ENCODE data around the gene ABCC6.
"Not testable (repeated sequence)": the region's sequence is repeated elsewhere in the genome, so short reads cannot be mapped to it uniquely, and the experiment has no call there.

The ABCC6 gene

DNA sequence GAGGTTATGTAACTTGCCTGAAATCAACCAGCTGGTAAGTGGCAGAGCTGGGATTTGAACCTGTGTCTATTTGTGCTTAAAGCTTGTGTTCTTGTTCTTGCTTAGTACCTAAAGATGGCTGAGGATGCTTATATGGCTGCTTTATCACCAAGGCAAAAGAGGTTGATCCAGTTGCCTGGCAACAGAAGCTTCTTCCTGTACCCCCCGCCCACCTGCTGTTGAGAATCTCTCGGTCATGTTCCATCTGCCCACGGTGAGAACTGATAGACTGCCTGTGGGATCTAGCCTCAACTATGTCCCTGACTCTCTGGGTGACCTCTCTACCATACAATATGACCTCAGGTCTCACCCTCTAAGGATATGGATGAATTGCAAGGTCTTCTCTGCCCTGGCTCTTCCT, 60.7 kb downstream of the ABCC6 start:
- no peak overlapping the region for H3K27ac Mint-ChIP-seq (ENCODE audit: low read depth)
- DNase-seq (ENCODE audit: low spot score in 2 of 2) (no peak), ATAC-seq (replicated peaks; ENCODE audit: extremely low read depth, poor library complexity, severe bottlenecking) (no peak)
- no peak overlapping the region for H3K4me3 Mint-ChIP-seq
- peaks cover 6% of the 10 kb centered on the region for H3K9me3 Mint-ChIP-seq
- H3K4me1 Mint-ChIP-seq: no peaks in the 10 kb centered on the region
- no peaks in the 10 kb centered on the region for H3K36me3 Mint-ChIP-seq (ENCODE audit: insufficient read depth)
- H3K27me3 Mint-ChIP-seq: peaks cover 35% of the 10 kb centered on the region

DNA sequence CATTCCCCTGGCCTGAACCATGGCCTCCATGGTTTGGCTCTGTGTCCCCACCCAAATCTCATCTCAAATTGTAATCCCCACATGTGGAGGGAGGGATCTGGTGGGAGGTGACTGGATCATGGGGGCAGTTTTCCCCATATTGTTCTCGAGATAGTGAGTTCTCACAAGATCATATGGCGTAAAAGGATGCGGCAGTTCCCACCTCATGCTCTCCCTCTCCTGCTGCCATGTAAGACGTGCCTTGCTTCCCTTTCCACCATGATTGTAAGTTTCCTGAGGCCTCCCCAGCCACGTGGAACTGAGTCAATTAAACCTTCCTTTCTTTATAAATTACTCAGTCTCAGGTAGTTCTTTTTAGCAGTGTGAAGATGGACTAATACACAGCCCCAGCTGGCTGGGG, 61.5 kb downstream of the ABCC6 start:
- H3K4me3 Mint-ChIP-seq, H3K4me1 Mint-ChIP-seq: not testable (repeated sequence)

GRCh38 chr16:16161319-16161718, 62.0 kb downstream of the ABCC6 start:
- DNase-seq (ENCODE audit: low spot score in 2 of 2) (no peak), ATAC-seq (replicated peaks; ENCODE audit: extremely low read depth, poor library complexity, severe bottlenecking) (no peak)
- Mint-ChIP-seq H3K27ac (ENCODE audit: low read depth) (no peak overlapping the region), H3K36me3 (ENCODE audit: insufficient read depth) (no peaks in the 10 kb centered on the region), H3K4me3 (no peak overlapping the region), H3K9me3 (peaks cover 6% of the 10 kb centered on the region), H3K27me3 (peaks cover 35% of the 10 kb centered on the region), H3K4me1 (no peaks in the 10 kb centered on the region)

More for the DNA sequence above, 61.5 kb downstream of the ABCC6 start:
- H3K36me3 Mint-ChIP-seq (ENCODE audit: insufficient read depth); H3K27ac Mint-ChIP-seq (ENCODE audit: low read depth); DNase-seq (ENCODE audit: low spot score in 2 of 2); ATAC-seq (replicated peaks; ENCODE audit: extremely low read depth, poor library complexity, severe bottlenecking); H3K9me3 Mint-ChIP-seq: not testable (repeated sequence)
- peaks cover 35% of the 10 kb centered on the region for H3K27me3 Mint-ChIP-seq

DNA sequence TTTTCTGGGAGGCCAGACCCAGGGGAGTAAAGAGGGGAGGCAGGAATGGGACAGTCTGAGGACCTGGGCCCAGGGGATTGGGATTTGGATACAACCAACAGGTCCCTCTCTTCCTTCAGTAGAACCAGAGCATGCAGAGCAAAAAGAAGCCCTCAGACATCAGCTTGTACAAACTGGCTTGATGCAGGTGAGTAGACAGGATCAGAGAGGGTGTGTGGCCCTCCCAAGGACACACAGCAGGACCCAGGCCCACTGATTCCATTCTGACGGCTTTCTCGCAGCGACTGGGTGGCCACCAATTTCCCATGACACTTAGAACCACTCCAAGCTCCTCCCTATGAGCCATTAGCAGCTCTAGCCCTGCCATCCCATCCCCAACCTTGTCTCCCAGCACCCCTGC, 63.6 kb downstream of the ABCC6 start:
- Mint-ChIP-seq H3K27me3 (peaks cover 32% of the 10 kb centered on the region), H3K36me3 (ENCODE audit: insufficient read depth) (peaks cover 3% of the 10 kb centered on the region), H3K4me3 (no peak overlapping the region), H3K4me1 (no peaks in the 10 kb centered on the region), H3K9me3 (peaks cover 6% of the 10 kb centered on the region), H3K27ac (ENCODE audit: low read depth) (no peak overlapping the region)
- DNase-seq (ENCODE audit: low spot score in 2 of 2): no peak
- no peak for ATAC-seq (replicated peaks; ENCODE audit: extremely low read depth, poor library complexity, severe bottlenecking)

GRCh38 chr16:16158741-16159374, 64.4 kb downstream of the ABCC6 start:
- Mint-ChIP-seq H3K27me3 (peaks cover 24% of the 10 kb centered on the region), H3K27ac (ENCODE audit: low read depth) (no peak overlapping the region), H3K4me3 (no peak overlapping the region), H3K36me3 (ENCODE audit: insufficient read depth) (peaks cover 3% of the 10 kb centered on the region), H3K4me1 (no peaks in the 10 kb centered on the region), H3K9me3 (peaks cover 6% of the 10 kb centered on the region)
- ATAC-seq (replicated peaks; ENCODE audit: extremely low read depth, poor library complexity, severe bottlenecking) (no peak), DNase-seq (ENCODE audit: low spot score in 2 of 2) (no peak)

- peaks cover 6% of the 10 kb centered on the region for H3K9me3 Mint-ChIP-seq
- ATAC-seq (replicated peaks; ENCODE audit: extremely low read depth, poor library complexity, severe bottlenecking): no peak
- no peak for DNase-seq (ENCODE audit: low spot score in 2 of 2)
- H3K27me3 Mint-ChIP-seq: peaks cover 22% of the 10 kb centered on the region
- H3K4me1 Mint-ChIP-seq: no peaks in the 10 kb centered on the region
- no peak overlapping the region for H3K4me3 Mint-ChIP-seq
- no peak overlapping the region for H3K27ac Mint-ChIP-seq (ENCODE audit: low read depth)
- peaks cover 3% of the 10 kb centered on the region for H3K36me3 Mint-ChIP-seq (ENCODE audit: insufficient read depth)
These were observed 65.1 kb downstream of the ABCC6 start for GRCh38 chr16:16158082-16158658.

- Mint-ChIP-seq H3K4me1 (no peaks in the 10 kb centered on the region), H3K9me3 (peaks cover 6% of the 10 kb centered on the region), H3K36me3 (ENCODE audit: insufficient read depth) (peaks cover 3% of the 10 kb centered on the region), H3K27me3 (peaks cover 12% of the 10 kb centered on the region), H3K27ac (ENCODE audit: low read depth) (no peak overlapping the region), H3K4me3 (no peak overlapping the region)
- DNase-seq (ENCODE audit: low spot score in 2 of 2) (no peak), ATAC-seq (replicated peaks; ENCODE audit: extremely low read depth, poor library complexity, severe bottlenecking) (no peak)
These were observed 66.1 kb downstream of the ABCC6 start for GRCh38 chr16:16157166-16157565.

GRCh38 chr16:16155234-16155633, 68.1 kb downstream of the ABCC6 start:
- Mint-ChIP-seq H3K27me3 (no peaks in the 10 kb centered on the region), H3K36me3 (ENCODE audit: insufficient read depth) (peaks cover 3% of the 10 kb centered on the region), H3K4me1 (no peaks in the 10 kb centered on the region), H3K9me3 (peaks cover 6% of the 10 kb centered on the region), H3K4me3 (no peak overlapping the region), H3K27ac (ENCODE audit: low read depth) (peak overlapping the region; percentile 42)
- ATAC-seq (replicated peaks; ENCODE audit: extremely low read depth, poor library complexity, severe bottlenecking) (no peak), DNase-seq (ENCODE audit: low spot score in 2 of 2) (no peak)

- peaks cover 6% of the 10 kb centered on the region for H3K9me3 Mint-ChIP-seq
- H3K27me3 Mint-ChIP-seq: no peaks in the 10 kb centered on the region
- H3K4me3 Mint-ChIP-seq: no peak overlapping the region
- H3K36me3 Mint-ChIP-seq (ENCODE audit: insufficient read depth): peaks cover 3% of the 10 kb centered on the region
- ATAC-seq (replicated peaks; ENCODE audit: extremely low read depth, poor library complexity, severe bottlenecking) (no peak), DNase-seq (ENCODE audit: low spot score in 2 of 2) (no peak)
- H3K4me1 Mint-ChIP-seq: no peaks in the 10 kb centered on the region
- H3K27ac Mint-ChIP-seq (ENCODE audit: low read depth): peak overlapping the region; percentile 42
These were observed 68.9 kb downstream of the ABCC6 start for GRCh38 chr16:16154281-16154951.

DNA sequence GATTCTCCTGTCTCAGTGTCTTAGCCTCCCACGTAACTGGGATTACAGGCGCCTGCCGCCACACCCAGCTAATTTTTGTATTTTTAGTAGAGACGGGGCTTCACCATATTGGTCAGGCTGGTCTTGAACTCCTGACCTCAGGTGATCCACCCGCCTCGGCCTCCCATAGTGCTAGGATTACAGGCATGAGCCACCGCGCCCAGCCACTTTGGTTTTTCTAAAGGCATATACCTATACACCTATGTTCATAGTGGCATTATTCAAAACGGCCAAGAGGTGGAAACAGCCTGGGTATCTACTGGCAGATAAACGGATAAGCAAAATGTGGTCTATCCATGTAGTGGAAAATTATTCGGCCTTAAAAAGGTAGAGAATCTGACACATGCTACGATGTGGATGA, 70.3 kb downstream of the ABCC6 start:
- H3K36me3 Mint-ChIP-seq (ENCODE audit: insufficient read depth); DNase-seq (ENCODE audit: low spot score in 2 of 2); H3K4me3 Mint-ChIP-seq; H3K27me3 Mint-ChIP-seq; H3K9me3 Mint-ChIP-seq; ATAC-seq (replicated peaks; ENCODE audit: extremely low read depth, poor library complexity, severe bottlenecking); H3K4me1 Mint-ChIP-seq; H3K27ac Mint-ChIP-seq (ENCODE audit: low read depth): not testable (repeated sequence)

- Mint-ChIP-seq H3K27ac (ENCODE audit: low read depth) (no peak overlapping the region), H3K4me1 (no peaks in the 10 kb centered on the region), H3K27me3 (no peaks in the 10 kb centered on the region), H3K9me3 (no peaks in the 10 kb centered on the region), H3K4me3 (no peak overlapping the region), H3K36me3 (ENCODE audit: insufficient read depth) (peaks cover 5% of the 10 kb centered on the region)
- ATAC-seq (replicated peaks; ENCODE audit: extremely low read depth, poor library complexity, severe bottlenecking) (no peak), DNase-seq (ENCODE audit: low spot score in 2 of 2) (no peak)
These were observed 72.0 kb downstream of the ABCC6 start for GRCh38 chr16:16151315-16151714.

- no peaks in the 10 kb centered on the region for H3K4me1 Mint-ChIP-seq
- DNase-seq (ENCODE audit: low spot score in 2 of 2): no peak
- no peaks in the 10 kb centered on the region for H3K27me3 Mint-ChIP-seq
- no peak overlapping the region for H3K27ac Mint-ChIP-seq (ENCODE audit: low read depth)
- H3K9me3 Mint-ChIP-seq: no peaks in the 10 kb centered on the region
- no peak for ATAC-seq (replicated peaks; ENCODE audit: extremely low read depth, poor library complexity, severe bottlenecking)
- peaks cover 5% of the 10 kb centered on the region for H3K36me3 Mint-ChIP-seq (ENCODE audit: insufficient read depth)
- H3K4me3 Mint-ChIP-seq: no peak overlapping the region
These were observed 72.5 kb downstream of the ABCC6 start for GRCh38 chr16:16150878-16151152.

DNA sequence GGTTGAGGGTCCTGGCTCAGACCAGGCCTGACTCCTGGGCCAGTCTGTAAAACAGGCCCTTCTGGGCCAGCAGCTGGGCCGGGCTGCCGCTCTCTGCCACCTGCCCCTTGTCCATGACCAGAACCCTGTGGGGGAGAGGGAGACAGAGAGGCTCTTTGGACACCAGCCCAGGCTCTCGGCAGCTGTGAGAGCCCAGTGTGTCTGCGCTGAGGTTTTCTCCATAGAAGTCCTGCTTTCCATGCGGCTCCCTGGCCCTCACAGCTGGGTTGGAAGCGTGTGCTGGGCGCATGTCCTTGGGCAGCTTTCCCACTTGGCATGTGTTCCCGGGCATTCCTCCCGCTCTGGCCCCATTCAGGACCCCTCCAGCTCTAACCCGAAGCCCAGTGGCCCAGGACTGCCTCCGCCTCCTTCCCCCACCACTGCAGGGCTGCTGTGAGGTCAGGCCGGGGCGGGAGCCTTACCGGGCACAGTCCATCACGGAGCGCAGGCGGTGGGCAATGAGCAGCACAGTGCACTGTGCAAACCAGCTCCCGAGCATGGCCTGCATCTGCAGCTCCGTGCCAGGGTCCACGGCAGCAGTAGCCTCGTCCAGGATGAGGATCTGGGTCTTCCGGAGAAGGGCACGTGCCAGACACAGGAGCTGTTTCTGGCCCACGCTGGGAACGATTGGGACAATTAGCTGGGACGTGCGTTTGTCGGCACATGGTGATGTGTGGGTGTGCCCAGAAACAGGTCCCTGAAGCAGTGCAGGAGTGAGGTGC, 73.0 kb downstream of the ABCC6 start:
- Mint-ChIP-seq H3K4me1 (no peaks in the 10 kb centered on the region), H3K36me3 (ENCODE audit: insufficient read depth) (peaks cover 4% of the 10 kb centered on the region), H3K4me3 (no peak overlapping the region), H3K27me3 (no peaks in the 10 kb centered on the region), H3K9me3 (no peaks in the 10 kb centered on the region), H3K27ac (ENCODE audit: low read depth) (no peak overlapping the region)
- no peak for DNase-seq (ENCODE audit: low spot score in 2 of 2)
- ATAC-seq (replicated peaks; ENCODE audit: extremely low read depth, poor library complexity, severe bottlenecking): no peak

All from central memory CD8-positive, alpha-beta T cell (primary cell).